H1 (cell line): ENCODE measurements around the gene AXIN2. TPM values are rescaled to one million over a fixed set of nuclear protein-coding genes. Genes with fewer than 3 reads are reported as not detected.

Experiments
- CBX8 ChIP-seq: fragments of 300-800, 300-1000 bp; sonication (generic); IDR thresholded peaks from 2 replicates; pipeline ENCODE4 v1.7.1; 2016; ENCODE audit warnings: low read depth, low read length, borderline replicate concordance
- EGR1 ChIP-seq: IDR thresholded peaks from 2 replicates; pipeline ENCODE4 v1.6.1; 2011; ENCODE audit warnings: low read depth, low read length, borderline replicate concordance
- NANOG ChIP-seq: IDR thresholded peaks from 2 replicates; pipeline ENCODE4 v1.6.1; 2011; ENCODE audit warnings: low read length, low read depth, mild to moderate bottlenecking, inconsistent platforms; ENCODE audit not compliant: insufficient read depth, poor library complexity, severe bottlenecking
- TAF1 ChIP-seq: IDR thresholded peaks from 2 replicates; pipeline ENCODE4 v1.6.1; 2011; ENCODE audit warnings: mild to moderate bottlenecking, low read depth, low read length
- polyA plus RNA-seq, 7 experiments: library from polyadenylated mRNA; depleted of rRNA in 3 of 7; stranded (reverse) in 5 of 7; unstranded in 2 of 7; fragments of >200 nt in 5 of 7; fragments of 200-250 nt in 2 of 7; gene quantifications; 1 replicate in 5 of 7; 2 replicates in 1 of 7; 4 replicates in 1 of 7; pipeline versions ENCODE4 v1.2.1 to v1.2.3, GENCODE V29; 2011 to 2013; ENCODE audit warnings: missing spikeins in 2 of 7, mixed read lengths in 2 of 7
- total RNA-seq: library from RNA; stranded (reverse); fragmentation: NEBNext Ultra II Directional; extraction: Animal tissue kit (Norgen Biotek cat#: 25700); gene quantifications from 2 replicates; pipeline ENCODE4 v1.2.1, GENCODE V29; 2021
- TF ChIP-seq, protein P1 (sequence below): IDR thresholded peaks from 2 replicates; pipeline ENCODE4 v1.6.1; 2011; ENCODE audit warnings: low read length, improper control_type of control experiment
- TF ChIP-seq, protein P2 (sequence below): IDR thresholded peaks from 2 replicates; pipeline ENCODE4 v1.6.1; 2012; ENCODE audit warnings: inconsistent platforms

Gene AXIN2
- total and polyA plus RNA-seq, 2 of the 8 experiments (the other 6 are each of a cell fraction or from before 2014, with no cell fraction given) = 17.7 to 33.4 TPM

DNA sequence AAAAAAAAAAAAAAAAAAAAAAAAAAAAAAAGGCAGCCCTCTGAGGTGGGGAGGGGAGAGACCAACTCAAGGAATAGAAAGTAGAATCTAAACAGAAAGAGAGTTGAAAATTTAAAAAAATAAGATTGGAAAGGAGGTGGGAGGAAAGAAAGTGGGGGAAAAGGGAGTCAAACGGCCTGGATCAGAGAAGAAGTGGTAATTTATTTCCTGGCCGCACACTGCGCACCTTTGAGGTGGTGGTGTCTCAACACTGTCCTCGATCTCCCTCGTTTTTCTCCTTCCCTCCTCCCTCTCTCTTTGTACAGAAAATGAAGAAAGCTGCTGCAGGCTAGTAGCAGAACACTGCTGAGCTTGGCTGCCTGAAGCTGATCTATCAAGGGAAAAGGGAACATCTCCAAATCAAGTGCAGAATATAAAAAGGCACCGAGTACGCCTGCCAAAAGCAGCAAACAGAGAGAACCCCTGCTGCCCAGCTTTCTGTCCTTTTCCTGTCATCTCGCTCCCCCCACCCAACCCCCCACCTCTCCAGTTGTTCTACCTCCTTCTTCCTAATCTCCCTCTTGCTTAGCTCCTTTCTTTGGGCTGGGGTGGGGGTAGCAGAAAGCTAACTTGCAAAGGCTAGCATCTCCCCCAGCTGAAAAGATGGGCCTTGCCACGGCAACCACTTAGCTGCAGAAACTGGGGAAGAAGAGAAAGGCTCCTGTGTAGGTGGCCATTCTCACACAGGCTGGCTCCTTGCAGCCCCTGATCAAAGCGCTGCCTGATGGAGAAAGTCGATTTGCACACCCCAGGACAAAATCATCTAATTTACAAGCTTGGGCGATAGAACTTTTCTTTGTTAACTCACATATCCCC lies 22.5 kb downstream of the AXIN2 start (continued):
- TF ChIP-seq, protein P1, sequence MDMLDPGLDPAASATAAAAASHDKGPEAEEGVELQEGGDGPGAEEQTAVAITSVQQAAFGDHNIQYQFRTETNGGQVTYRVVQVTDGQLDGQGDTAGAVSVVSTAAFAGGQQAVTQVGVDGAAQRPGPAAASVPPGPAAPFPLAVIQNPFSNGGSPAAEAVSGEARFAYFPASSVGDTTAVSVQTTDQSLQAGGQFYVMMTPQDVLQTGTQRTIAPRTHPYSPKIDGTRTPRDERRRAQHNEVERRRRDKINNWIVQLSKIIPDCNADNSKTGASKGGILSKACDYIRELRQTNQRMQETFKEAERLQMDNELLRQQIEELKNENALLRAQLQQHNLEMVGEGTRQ = no peak
- TF ChIP-seq NANOG (no peak), CBX8 (no peak), TAF1 (no peak), EGR1 (no peak)
- TF ChIP-seq, protein P2, sequence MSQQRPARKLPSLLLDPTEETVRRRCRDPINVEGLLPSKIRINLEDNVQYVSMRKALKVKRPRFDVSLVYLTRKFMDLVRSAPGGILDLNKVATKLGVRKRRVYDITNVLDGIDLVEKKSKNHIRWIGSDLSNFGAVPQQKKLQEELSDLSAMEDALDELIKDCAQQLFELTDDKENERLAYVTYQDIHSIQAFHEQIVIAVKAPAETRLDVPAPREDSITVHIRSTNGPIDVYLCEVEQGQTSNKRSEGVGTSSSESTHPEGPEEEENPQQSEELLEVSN = no peak
- TF ChIP-seq, all 59 proteins: peak for 0
